NCI-H187 treated with DMSO at 0.1 percent for 48 hours (cell line): ENCODE data around the gene GPBP1L1.

Experiments
- DNase-seq: peaks from one replicate; lab custom pipeline; 2025; lab: John Stamatoyannopoulos, UW

GPBP1L1 gene

GRCh38 chr1:45586769-45587168, 99.6 kb downstream of the GPBP1L1 start:
- DNase-seq: no peak

DNA sequence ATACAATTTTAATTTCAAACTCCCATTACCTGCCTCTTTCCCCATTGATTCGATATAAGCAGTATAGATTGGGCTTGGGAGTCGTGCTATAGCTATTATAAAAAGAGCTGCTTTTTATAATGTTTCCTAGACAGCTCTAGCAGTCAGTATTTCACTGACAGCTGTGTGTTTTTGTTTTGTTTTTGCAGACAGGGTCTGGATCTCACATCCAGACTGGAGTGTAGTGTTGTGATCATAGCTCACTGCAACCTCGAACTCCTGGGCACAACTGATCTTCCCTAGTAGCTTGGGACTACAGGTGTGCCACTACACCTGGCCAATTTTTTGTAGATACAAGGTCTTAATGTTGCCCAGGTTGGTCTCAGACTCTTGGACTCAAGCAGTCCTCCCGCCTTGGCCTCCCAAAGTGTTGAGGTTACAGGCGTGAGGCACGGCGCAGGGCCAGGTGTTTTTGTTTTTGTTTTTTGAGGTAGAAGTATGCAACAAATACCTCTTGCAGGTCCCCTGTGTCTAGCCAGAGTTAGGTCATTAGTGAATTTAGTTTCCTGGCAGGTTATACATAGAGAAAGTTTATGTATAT, 100.7 kb downstream of the GPBP1L1 start:
- DNase-seq: no peak

GRCh38 chr1:45585110-45585426, 101.3 kb downstream of the GPBP1L1 start:
- no peak for DNase-seq

DNA sequence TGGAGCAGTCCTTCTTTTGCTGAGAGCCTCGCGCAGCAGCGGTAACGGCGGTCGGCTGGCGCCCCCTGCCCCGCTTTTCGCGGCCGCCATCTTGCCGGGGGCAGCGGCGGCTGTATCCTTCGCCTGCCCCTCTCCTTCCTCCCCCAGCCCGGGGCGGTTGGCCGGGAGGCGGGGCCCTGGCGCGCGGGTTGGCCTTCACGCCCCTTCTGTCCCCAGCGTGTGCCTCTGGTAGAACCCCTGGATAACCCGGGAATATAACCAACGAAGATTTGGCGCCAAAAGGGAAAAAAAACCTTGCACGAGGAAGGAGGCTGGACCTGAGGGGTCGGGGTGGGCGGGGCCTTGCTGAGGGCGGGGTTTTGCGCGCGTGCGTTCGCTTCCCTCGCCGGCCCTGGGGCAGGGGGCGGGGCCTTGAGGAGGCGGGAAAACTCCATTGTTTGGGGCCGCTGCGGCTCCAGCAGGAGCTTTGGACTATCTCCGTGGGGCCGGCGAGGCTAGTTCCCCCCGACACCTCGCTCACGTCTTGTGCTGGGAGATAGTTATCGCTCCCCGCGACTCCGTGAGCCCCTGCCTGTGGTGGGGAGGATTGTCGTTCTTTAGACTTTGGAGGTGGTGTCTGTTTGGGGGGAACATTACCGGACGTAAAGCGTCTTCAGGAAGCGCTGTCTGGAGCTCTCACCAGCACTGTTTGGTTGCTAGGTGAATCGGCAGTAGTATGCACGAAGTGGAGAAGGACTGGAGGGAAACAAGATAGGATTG, 101.8 kb downstream of the GPBP1L1 start:
- DNase-seq: peak; percentile 31

DNA sequence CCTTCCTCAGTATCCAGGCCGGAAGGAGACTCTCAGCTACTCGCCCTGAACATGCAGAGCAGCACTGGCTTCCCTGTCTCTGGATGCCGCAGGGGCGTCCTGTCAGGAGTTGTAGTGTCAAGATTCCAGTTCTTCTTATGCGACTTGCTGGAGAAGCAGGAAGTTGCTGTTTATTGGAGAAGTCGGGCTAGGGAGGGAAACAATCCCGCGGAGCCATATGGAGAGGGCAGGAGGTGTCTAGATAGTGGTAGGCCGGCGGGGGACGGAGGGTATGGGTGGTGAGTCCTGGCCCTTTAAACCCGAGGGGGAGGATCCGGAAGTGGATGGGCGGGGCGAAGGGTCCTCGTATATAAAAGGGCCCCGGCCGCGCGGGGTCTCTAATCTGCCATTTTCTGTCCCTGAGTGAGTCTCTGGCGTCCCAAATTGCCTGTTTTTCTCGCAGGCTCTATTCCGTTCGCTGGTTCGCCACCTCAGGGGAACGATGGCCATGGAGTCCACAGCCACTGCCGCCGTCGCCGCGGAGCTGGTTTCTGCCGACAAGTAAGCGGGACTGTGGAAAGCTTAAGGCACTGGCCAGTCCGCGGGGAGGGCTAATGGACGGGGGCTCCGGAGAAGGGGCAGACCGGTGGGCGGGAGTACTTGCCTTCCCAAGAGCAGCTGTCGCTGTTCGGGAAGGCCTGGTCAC, 102.5 kb downstream of the GPBP1L1 start, which contains the start of gene NASP:
Gene NASP (plus strand): TSS at position 376 of the 685 bp plus-strand sequence. CDS start 106 bp downstream, at position 482.
- DNase-seq: peak; percentile 53

GRCh38 chr1:45583264-45583665, 103.1 kb downstream of the GPBP1L1 start:
- peak; percentile 78 for DNase-seq
